ENCODE data around the gene ARL5C. TPM values are rescaled to one million over a fixed set of nuclear protein-coding genes. Genes with fewer than 3 reads are reported as not detected.

ARL5C gene
- total RNA-seq, 1 donor from 2014 or later: not detected

DNA sequence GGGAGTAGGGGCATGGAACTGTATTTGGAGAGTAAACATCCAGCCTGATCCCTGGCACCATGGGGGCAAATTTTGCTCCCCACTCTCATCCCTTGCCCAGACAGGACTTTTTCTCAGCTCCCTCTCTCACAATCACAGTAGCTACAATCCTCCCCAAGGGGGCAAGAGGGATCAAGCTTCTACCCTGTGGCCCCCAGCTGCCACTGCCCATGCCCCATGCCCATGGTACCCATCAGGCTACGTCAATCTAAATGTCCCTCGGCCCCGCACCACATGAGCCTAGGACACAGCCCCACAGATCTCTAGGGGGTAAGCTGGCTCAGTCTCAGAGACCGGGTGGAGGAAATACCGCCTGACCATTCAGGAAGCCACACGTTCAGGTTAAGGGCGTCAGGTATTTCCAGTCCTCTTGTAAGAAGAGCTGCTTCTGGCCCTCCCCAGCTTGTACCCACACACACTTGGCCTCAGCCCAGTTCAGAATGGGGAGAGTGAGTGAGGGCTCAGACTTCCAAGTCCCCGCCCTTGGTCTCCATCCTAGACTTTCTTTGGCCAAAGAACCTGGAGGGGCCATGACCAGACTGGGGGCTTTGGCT lies 29.7 kb upstream of the ARL5C start:
- ATAC-seq (ENCODE audit: poor library complexity) (no peak), DNase-seq (no peak)
- intact Hi-C loops (cut with DNase I): no loop called here

DNA sequence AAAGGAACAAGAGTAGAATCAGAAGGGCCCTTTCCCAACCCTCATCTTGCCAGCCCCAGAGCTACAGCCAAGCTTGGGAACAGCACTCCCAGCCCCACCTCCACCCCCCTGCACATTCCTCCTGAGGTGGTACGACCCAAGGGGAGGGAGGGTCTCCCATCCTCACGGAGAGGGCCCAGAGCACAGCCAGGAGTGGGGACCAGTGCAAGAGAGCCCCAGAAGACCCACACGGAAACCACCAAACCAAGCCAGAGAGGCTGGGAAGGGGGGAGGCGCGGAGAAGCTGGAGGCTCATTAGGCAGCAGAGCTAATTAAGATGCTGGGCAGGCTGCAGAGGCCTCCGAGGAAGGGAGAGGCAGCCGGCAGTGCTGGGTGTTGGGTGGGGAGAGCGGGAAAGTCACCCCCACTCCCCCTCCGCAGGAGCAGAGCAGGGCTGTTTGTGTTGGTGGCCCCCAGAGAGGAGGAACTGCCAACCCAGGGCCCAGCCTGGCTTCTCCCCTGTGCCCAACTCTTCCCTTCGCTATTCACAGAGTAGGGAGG lies 29.1 kb upstream of the ARL5C start:
- no peak for ATAC-seq (ENCODE audit: poor library complexity)
- no peak for DNase-seq
- intact Hi-C loops (cut with DNase I): no loop called here

DNA sequence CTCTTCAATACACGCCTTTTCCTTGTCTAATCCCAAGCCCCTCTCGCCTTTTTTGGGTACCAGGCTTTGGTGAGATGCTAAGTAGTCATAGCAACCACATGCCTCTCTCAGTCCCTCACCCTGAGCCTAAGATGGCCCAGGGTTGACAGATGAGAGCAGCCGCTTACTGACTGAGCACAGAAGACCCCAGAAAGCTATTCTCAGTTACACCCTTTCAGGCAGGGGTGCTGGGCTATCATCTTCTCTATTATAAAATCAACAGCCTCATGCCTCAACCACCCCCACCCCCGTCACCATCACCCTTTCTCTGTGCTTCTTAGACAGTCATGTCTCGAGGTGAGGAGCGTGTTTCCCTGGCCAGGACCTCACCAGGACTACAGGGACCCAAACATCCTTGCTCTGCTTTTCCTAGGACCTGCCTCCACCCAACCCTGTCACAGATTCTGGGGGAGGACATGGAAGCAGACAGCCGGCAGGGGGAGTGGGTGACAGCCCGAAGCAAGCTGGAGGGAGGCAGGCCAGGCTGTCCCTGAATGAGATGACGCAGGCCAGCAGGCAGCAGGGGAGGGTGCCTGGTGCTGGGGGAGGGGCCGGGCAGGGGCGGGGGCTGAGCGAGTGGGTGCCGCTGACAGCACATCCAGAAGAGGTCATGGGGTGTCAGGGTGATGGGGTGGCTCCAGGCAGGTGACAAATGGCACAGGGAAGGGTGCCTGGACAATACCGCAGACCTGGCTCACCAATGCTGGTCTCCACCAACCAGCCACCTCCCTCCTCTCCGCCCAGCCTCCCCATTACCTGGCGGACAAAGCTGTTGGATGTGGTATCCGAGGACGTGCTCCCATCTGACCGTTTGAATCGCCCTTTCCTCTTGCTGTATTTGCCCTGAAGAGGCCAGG lies 28.4 kb upstream of the ARL5C start:
- ATAC-seq (ENCODE audit: poor library complexity) (peak; percentile 41), DNase-seq (peak; percentile 76)
- intact Hi-C loops (cut with DNase I): no loop called here

DNA sequence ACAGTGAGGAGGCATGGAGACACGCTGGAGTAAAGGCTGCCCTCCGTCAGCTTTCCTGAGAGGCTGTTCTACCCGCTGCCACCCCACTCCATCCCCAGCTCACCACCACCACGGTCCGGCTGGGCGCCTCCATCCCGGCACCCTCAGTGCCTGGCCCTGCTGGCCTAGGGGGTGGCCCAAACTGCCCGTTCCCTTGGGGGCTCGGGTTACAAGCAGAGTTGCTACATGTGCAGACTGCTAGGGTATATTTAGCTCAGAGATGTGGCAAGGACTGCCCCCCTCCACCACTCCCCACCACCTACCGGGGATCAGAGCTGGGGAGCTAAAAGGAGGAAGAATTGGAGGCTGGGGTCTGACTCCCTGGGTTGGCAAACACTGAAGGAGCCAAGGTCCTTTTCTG lies 27.4 kb upstream of the ARL5C start:
- intact Hi-C loops (cut with DNase I): no loop called here
- no peak for ATAC-seq (ENCODE audit: poor library complexity)

DNA sequence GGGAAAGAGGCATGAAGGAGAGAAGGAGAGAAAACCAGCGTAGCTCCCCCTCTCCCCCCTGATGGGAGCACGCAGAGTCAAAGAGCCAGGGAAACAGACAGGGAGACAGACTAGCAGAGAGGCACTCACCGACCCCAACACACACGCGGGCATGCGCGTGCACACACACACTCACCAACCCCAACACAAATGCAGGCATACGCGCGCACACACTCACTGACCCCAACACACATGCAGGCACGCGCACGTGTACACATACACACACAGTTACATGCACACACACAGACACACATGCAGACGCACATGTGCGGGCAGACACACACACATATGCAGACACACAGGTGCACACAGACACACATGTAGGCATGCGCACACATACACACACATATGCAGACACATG lies 26.9 kb upstream of the ARL5C start:
- no peak for DNase-seq
- ATAC-seq (ENCODE audit: poor library complexity): no peak
- intact Hi-C loops (cut with DNase I): no loop called here

More for the DNA sequence above, 27.4 kb upstream of the ARL5C start:
- no peak for DNase-seq

DNA sequence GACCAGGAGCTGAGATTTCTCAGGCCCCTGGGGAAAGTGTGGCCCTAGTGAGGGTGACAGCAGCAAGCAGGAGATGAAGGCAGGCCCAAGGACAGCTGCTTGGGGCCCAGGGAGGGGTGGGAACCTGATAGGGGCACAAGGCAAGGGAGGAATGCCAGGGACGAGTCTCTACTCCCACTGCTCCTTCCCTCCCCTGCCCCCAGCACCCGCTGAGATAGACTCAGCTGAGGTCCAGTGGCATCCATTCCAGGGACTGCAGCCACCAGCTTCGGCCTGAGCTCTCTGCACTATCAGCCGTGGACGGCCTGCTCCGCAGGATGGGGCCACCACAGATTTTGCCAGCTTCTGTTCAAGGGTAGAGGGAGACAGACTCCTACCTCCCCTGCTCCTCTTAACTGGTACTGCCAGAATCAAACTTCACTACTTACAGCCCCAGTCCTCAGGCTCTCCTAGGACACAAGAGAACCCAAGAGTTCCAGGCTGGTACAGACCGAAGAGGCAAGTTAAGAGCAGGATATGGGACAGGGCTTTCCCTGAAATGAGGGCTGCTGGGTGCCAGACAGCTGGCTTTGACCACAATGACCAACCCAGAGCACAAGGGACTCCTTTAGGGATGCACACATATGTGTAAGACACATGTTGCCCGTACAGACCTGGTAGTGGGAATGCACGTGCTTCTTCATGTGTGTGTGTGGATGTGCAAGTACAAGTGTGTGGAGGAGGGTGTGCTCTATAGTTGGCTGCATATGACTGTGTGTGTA lies 26.0 kb upstream of the ARL5C start:
- no peak for ATAC-seq (ENCODE audit: poor library complexity)
- DNase-seq: no peak
- intact Hi-C loops (cut with DNase I): no loop called here

DNA sequence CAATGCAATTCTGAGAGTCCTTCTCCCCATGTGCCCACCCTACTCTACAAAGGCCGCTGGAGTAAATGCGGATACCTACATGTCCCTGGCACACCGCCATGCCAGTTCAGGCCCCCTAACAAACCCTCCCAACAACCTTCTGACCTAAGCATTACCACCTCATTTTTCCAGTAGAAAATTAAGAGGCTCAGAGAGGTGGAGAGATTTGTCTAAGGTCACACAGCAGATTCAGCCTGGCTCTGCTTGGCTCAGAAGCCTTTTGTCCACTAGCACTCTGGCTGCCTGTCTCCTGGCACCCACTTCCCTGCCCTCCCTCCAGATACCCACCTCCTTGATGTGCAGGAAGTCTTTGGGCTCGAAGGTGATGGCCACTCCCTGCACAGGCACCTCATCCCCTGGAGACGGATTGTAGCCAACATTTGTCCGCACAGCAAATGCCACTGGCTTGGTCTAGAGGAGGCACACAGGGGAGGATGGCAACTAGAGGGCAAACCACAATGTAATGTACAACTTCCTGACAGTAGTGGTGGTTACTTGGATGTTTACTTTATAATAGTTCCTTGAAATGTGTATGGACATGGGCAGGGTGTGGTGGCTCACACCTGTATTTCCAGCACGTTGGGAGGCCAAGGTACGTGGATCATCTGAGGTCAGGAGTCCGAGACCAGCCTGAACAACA lies 21.3 kb upstream of the ARL5C start:
- intact Hi-C loops (cut with DNase I): no loop called here
- no peak for ATAC-seq (ENCODE audit: poor library complexity)
- DNase-seq: no peak

DNA sequence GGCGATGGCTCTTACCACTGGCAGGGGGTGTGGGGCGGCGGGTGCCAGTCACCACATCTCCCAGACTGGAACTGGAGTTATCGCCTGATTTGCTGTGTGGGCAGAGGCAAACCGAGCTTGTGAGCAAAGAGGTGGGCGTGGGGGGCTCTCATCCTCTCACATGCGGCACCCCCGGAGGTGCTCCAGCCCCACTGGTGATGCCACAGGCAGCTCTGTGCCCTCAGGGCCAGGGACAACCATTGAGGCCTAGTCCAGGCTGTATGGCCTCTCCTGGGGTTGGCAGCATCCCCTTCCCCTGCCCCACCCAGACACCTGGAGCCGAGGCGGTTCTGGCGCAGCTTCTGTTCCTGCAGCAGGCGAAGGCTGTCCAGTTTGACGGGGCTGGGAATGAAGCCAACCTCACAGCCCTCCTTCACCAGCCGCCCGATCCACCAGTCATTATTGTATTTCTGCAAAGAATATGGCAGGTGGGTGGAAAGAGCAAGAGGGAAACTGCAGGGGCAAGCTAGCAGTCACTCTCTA lies 20.6 kb upstream of the ARL5C start:
- ATAC-seq (ENCODE audit: poor library complexity) (no peak), DNase-seq (no peak)
- intact Hi-C loops (cut with DNase I): no loop called here

DNA sequence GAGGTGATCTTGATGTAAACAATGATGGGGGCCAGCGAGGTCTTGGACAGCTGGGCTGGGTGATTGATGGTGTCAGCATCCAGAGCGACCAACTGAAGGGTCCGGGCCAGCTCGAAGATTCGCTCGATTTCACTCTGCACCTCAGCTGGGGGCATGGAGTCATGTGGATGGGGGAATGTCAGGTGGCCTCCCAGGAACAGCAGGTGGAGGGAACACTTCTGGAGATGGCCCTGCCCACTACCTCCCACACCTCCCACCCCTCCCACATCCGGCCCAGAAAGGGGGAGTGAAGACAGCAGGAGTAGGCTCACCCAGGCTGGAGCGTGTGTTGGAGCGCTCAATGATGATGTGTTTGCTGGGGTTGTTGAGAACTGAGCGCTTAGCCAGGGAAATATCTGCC lies 17.8 kb upstream of the ARL5C start:
- intact Hi-C loops (cut with DNase I): no loop called here
- DNase-seq: no peak
- ATAC-seq (ENCODE audit: poor library complexity): no peak

DNA sequence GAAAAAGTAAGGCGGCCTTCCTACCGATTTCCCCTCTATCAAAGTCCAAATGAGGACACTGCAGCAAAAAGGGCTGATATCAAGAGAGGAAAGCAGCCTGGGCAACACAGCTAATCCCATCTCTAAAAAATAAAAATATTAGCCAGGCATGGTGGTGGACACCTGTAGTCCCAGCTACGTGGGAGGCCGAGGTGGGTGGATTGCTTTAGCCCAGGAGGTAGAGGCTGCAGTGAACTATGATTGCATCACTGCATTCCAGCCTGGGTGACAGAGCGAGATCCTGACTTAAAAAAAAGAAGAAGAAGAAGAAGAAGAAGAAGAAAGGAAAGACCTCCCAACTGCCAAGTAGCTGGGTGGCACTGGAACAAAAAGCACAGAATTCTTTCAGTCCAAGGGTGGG lies 17.1 kb upstream of the ARL5C start:
- no peak for DNase-seq
- intact Hi-C loops (cut with DNase I): no loop called here
- no peak for ATAC-seq (ENCODE audit: poor library complexity)

DNA sequence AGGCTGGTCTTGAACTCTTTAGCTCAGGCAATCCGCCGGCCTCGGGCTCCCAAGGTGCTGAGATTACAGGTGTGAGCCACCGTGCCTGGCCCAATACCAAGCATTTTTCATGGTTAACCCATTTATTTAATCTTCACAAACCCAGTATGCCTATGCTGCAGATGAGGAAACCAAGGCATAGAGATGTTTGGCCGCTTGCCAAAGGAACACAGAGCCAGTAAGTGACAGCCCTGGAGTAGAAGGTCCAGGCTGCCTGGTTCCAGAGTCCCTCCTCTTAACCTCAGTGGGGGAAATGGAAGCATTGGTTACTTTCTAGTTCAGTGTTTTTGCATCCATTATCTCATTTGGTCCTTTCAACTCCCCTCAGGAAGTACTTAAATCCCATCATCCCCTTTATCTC lies 15.3 kb upstream of the ARL5C start:
- ATAC-seq (ENCODE audit: poor library complexity) (no peak), DNase-seq (no peak)
- intact Hi-C loops (cut with DNase I): no loop called here

DNA sequence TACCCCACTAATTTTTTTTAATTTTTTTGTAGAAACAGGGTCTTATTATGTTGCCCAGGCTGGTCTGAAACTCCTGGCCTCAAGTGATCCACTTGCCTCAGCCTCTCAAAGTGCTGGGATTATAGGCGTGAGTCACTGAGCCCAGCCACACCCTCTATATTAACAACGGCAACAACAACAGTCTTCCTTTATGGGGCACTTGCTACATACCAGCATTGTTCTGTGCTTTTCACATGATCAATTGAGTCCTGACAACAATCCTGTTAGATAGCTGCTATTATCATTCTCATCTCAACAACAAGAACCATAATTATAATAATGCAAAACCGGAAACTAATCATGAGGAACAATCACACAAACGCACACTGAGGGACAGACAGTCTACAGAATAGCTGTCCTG lies 12.6 kb upstream of the ARL5C start:
- DNase-seq (no peak), ATAC-seq (ENCODE audit: poor library complexity) (no peak)
- intact Hi-C loops (cut with DNase I): no loop called here

DNA sequence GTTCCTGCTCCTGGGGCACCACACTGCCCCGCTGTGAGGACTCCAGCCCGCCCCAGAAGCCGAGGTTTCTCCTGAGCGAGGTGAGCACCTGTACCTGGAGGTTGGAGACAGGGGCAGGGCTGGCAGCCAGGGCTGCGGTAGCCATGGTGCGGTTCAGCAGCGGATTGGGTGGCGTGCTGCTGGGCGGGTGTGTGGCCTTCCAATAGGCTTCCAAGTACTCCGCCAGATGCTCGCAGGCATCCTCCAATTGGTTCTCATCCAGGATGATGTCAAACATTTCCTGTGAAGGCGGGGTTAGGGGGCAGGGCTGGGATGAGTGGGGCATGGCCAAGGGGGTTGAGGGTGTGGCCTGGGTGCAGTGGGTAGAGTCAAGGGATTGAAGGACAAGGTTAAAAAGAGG lies 11.3 kb upstream of the ARL5C start:
- no peak for ATAC-seq (ENCODE audit: poor library complexity)
- DNase-seq: no peak
- intact Hi-C loops (cut with DNase I): no loop called here

DNA sequence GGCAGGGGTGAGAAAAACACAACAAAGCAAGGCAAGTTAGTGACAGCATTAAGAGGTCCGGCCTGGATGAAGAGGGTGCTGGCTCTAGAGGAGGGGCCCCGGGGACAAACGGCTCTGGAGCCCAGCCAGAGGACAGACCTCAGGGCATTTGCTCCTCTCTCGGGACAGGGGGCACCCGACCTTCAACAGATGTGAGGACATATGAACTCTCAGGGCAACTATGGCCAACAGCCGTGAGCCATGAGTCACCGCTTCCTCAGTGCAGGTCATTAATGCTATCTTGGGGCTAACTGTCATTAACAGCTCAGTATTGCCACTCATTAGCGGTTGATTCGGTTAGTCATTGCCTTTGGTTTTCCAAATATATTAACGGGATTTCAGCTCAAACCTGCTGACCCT lies 9.7 kb upstream of the ARL5C start:
- intact Hi-C loops (cut with DNase I): no loop called here
- ATAC-seq (ENCODE audit: poor library complexity) (no peak), DNase-seq (no peak)

DNA sequence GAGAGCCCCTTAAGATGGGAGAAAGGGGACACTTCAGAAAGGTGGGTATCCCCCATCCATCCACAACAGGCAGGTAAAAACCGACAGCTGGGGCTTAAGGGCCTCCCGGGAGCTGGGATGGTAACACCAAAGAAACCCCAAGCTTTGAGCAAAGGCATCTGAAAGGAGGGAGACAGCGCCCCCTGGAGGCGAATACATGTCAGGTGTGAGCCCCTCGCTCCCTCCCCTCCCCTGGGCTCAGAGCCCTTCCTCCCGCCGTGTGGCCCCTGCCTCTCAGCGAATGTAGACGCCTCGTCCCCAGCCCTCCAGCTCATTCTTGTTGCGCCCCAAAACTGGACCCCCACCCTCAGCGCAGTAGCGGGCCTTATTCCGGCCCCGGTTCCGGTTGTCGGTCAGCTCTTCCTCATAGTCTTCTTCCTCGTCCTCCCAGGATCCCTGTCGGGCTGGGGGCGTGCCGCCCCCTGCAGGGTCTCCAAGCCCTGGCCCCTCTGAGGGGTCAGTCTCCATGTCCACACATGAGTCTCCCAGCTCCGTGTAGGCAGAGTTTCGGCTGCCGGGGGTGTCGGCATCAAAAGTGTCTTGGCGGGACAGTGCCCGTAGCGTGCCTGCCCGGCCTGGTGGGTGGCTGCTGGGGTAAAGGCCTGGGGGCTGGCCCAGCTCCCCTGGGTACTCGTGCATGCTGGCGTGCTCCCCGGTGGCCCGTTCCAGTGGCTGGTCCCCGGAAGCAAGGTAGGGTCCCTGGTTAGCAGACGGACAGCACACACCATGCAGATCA lies 9.1 kb upstream of the ARL5C start:
- peak; percentile 88 for ATAC-seq (ENCODE audit: poor library complexity)
- intact Hi-C loops (cut with DNase I): no loop called here
- DNase-seq: peak; percentile 83

DNA sequence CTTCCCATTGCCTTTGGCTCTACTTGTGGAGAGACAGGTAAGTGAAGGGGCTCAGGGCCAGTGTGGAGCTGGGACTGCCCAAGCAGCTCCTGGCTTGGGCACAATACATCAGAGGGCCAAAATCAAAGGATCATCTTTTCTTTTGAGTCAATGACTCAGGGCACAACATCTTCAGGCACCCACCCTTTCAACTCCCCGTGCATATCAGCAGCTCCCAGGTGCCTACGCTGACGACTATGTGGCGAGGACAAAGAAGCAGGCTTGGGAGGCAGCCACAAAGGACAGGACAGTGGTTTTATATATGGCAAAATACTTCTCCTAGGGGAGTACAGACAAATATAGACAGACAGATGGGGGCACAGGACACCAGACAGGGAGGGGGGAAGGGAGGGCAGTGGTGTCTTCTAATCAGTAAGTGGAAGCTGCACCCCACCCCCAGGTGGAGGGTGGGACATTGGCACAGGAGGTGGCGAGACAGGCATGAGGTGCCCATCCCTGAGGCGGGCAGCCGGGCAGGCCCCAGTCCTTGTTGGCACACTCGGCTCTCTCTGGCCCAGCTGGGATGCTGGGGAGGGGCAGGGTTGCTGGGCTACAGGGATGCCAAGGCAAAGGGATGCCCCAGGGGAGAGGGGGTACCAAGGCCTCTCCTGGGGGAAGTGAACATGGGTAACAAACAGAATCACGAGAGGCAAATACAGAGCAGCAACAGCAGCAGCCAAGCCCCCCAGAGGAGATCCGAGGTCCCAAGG lies 7.7 kb upstream of the ARL5C start:
- no peak for DNase-seq
- intact Hi-C loops (cut with DNase I): no loop called here
- ATAC-seq (ENCODE audit: poor library complexity): no peak

DNA sequence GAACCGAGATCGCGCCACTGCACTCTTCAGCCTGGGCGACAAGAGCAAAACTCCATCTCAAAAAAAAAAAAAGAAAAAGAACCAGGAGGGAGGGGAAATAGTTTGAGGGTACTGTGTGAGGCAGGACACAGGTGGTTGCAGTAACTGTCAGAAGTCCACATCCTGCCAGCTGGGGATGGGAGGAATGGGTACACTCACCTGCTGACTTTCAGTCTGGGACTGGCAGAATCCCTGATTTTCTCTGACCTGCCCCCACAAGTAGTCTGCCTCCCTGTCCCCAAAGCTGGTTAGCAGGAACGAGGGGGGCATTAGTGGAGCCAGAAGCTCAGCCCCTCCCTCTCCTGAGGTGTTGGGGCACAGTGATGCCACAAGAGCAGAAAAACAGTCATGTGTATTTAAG lies 7.1 kb upstream of the ARL5C start:
- DNase-seq (no peak), ATAC-seq (ENCODE audit: poor library complexity) (no peak)

More for the DNA sequence above, 7.1 kb upstream of the ARL5C start:
- intact Hi-C loops (cut with DNase I): no loop called here
